MM.1S (cell line): ENCODE results near the gene SYK.
A peak's percentile ranks its signal among the peaks of the same experiment; 100 is the strongest.

ENCODE experiments used
- DNase-seq: peaks from one replicate; pipeline ENCODE4 v3.0.0-alpha.2; 2015
- H2AFZ ChIP-seq: fragments of 300-600 bp; sonication (generic); 2 replicates; pipeline ENCODE4 v1.6.0; 2016; ENCODE audit warnings: antibody characterized with exemption, low read length
- H3F3A ChIP-seq: fragments of 300-600 bp; sonication (generic); 2 replicates; pipeline ENCODE4 v1.6.1; 2016; ENCODE audit warnings: mild to moderate bottlenecking, antibody characterized with exemption, low read length, moderate library complexity, mixed read lengths; ENCODE audit not compliant: insufficient read depth
- H3K27ac ChIP-seq: fragments of 300-600 bp; sonication (generic); 2 replicates; pipeline ENCODE4 v1.5.1; 2016; ENCODE audit warnings: mild to moderate bottlenecking, low read length
- H3K27me3 ChIP-seq: fragments of 300-600 bp; sonication (generic); replicated peaks from 2 replicates; pipeline ENCODE4 v1.6.0; 2016; ENCODE audit warnings: low read length; ENCODE audit not compliant: insufficient read depth
- H3K36me3 ChIP-seq: fragments of 300-600 bp; sonication (generic); replicated peaks from 2 replicates; pipeline ENCODE4 v1.6.1; 2016; ENCODE audit warnings: mild to moderate bottlenecking, low read length, mixed read lengths; ENCODE audit not compliant: insufficient read depth
- H3K4me1 ChIP-seq: fragments of 300-600 bp; sonication (generic); 2 replicates; pipeline ENCODE4 v1.6.1; 2016; ENCODE audit warnings: low read length, mixed read lengths
- H3K4me2 ChIP-seq: fragments of 300-600 bp; sonication (generic); 2 replicates; pipeline ENCODE4 v1.6.0; 2016; ENCODE audit warnings: low read depth, low read length
- H3K4me3 ChIP-seq: fragments of 300-600 bp; sonication (generic); 2 replicates; pipeline ENCODE4 v1.5.1; 2016; ENCODE audit warnings: low read length, mixed read lengths
- H3K79me2 ChIP-seq: fragments of 300-600 bp; sonication (generic); 2 replicates; pipeline ENCODE4 v1.6.1; 2016; ENCODE audit warnings: mixed run types, low read length, mixed read lengths
- H3K9ac ChIP-seq: fragments of 300-600 bp; sonication (generic); 2 replicates; pipeline ENCODE4 v1.6.1; 2016; ENCODE audit warnings: low read length, mixed read lengths
- H3K9me2 ChIP-seq: fragments of 300-600 bp; sonication (generic); replicated peaks from 2 replicates; pipeline ENCODE4 v1.6.1; 2016; ENCODE audit warnings: mild to moderate bottlenecking, low read length, mixed read lengths; ENCODE audit not compliant: insufficient read depth
- H3K9me3 ChIP-seq: fragments of 300-600 bp; sonication (generic); replicated peaks from 2 replicates; pipeline ENCODE4 v1.6.1; 2016; ENCODE audit warnings: mild to moderate bottlenecking, low read length, mixed read lengths; ENCODE audit not compliant: insufficient read depth
- H4K20me1 ChIP-seq: fragments of 300-600 bp; sonication (generic); 2 replicates; pipeline ENCODE4 v1.6.1; 2016; ENCODE audit warnings: mild to moderate bottlenecking, low read length, moderate library complexity, mixed read lengths; ENCODE audit not compliant: insufficient read depth
- CTCF ChIP-seq: fragments of 300-600 bp; sonication (generic); IDR thresholded peaks from 2 replicates; pipeline ENCODE4 v1.5.1; 2016; ENCODE audit warnings: antibody characterized with exemption, low read length, mixed read lengths
- EZH2 ChIP-seq: fragments of 300-600 bp; sonication (generic); optimal IDR thresholded peaks from 2 replicates; pipeline ENCODE3; 2017; ENCODE audit warnings: low read depth, mild to moderate bottlenecking, antibody characterized with exemption, low read length, mixed read lengths
- EZH2phosphoT487 ChIP-seq: fragments of 300-600 bp; sonication (generic); IDR thresholded peaks from 2 replicates; pipeline ENCODE4 v1.6.1; 2018; ENCODE audit warnings: antibody characterized with exemption, low read length

Gene SYK

GRCh38 chr9:90870621-90871326 lies 69.2 kb downstream of the SYK start:
- Histone ChIP-seq H3K27me3 (no peaks in the 10 kb centered on the region), H3K4me3 (no peak overlapping the region), H3K9me3 (no peaks in the 10 kb centered on the region), H3K36me3 (no peaks in the 10 kb centered on the region; the same call in 1 of the 2 replicates), H3K4me1 (0 out of 2 replicates have a peak, but pooled peaks cover 4% of the 10 kb centered on the region), H4K20me1 (no peaks in the 10 kb centered on the region), H2AFZ (no peak overlapping the region), H3K9me2 (no peaks in the 10 kb centered on the region), H3K4me2 (no peak overlapping the region), H3K27ac (no peak overlapping the region), H3K79me2 (0 out of 2 replicates have a peak, but pooled peaks cover 3% of the 10 kb centered on the region), H3F3A (no peaks in the 10 kb centered on the region), H3K9ac (no peak overlapping the region)
- TF ChIP-seq EZH2phosphoT487, result no peak
- TF ChIP-seq CTCF, result peak; percentile 89
- peak; percentile 51 for DNase-seq

- Histone ChIP-seq H4K20me1 (no peaks in the 10 kb centered on the region), H3K27me3 (no peaks in the 10 kb centered on the region), H3K4me3 (no peak overlapping the region), H3K9me3 (no peaks in the 10 kb centered on the region), H3K36me3 (no peaks in the 10 kb centered on the region; the same call in 1 of the 2 replicates), H2AFZ (no peak overlapping the region), H3K9ac (no peak overlapping the region), H3K9me2 (no peaks in the 10 kb centered on the region), H3K4me1 (0 out of 2 replicates have a peak, but pooled peaks cover 4% of the 10 kb centered on the region), H3K79me2 (0 out of 2 replicates have a peak, but pooled peaks cover 3% of the 10 kb centered on the region), H3K27ac (no peak overlapping the region), H3F3A (no peaks in the 10 kb centered on the region), H3K4me2 (no peak overlapping the region)
- no peak for DNase-seq
- TF ChIP-seq CTCF (no peak), EZH2phosphoT487 (no peak), EZH2 (no peak)
These were observed 69.8 kb downstream of the SYK start for GRCh38 chr9:90871327-90871935.

DNA sequence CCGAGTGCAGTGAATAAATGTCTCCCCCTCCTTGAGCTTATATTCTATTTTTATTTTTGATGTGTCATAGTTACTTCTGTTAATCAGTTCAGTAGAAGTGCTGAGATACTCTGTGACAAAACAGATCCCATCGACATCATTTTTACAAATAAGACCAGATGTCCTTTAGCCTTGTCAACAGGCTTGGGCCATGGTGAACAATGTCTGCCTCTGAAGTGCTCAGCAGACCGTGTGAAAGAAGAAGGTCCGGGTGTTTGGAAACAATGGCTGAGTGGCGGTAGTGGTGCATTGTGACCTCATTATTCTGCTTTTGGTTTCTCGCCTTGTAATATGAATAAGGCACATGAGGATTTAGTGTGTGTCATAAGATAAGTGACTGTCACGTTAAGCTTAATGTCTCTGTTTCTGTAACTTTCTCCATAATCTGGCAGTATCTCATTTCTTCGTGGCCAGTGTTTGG lies 71.2 kb downstream of the SYK start:
- Histone ChIP-seq H4K20me1 (no peaks in the 10 kb centered on the region), H3K9me3 (no peaks in the 10 kb centered on the region), H3K27me3 (no peaks in the 10 kb centered on the region), H3K4me1 (0 out of 2 replicates have a peak, but pooled peaks cover 4% of the 10 kb centered on the region), H3F3A (no peaks in the 10 kb centered on the region), H3K4me3 (no peak overlapping the region), H3K9ac (no peak overlapping the region), H3K79me2 (0 out of 2 replicates have a peak, but pooled peaks cover 3% of the 10 kb centered on the region), H2AFZ (no peak overlapping the region), H3K36me3 (no peaks in the 10 kb centered on the region; the same call in 1 of the 2 replicates), H3K9me2 (no peaks in the 10 kb centered on the region), H3K4me2 (no peak overlapping the region), H3K27ac (no peak overlapping the region)
- TF ChIP-seq CTCF (no peak), EZH2phosphoT487 (no peak), EZH2 (no peak)
- DNase-seq, result no peak
